ENCODE data around the gene MRGPRX2.

- TF ChIP-seq MAX (IDR thresholded peaks at IDR 0.05; ENCODE audit: insufficient read depth, insufficient read length), result no peak
- TF ChIP-seq, protein P1, sequence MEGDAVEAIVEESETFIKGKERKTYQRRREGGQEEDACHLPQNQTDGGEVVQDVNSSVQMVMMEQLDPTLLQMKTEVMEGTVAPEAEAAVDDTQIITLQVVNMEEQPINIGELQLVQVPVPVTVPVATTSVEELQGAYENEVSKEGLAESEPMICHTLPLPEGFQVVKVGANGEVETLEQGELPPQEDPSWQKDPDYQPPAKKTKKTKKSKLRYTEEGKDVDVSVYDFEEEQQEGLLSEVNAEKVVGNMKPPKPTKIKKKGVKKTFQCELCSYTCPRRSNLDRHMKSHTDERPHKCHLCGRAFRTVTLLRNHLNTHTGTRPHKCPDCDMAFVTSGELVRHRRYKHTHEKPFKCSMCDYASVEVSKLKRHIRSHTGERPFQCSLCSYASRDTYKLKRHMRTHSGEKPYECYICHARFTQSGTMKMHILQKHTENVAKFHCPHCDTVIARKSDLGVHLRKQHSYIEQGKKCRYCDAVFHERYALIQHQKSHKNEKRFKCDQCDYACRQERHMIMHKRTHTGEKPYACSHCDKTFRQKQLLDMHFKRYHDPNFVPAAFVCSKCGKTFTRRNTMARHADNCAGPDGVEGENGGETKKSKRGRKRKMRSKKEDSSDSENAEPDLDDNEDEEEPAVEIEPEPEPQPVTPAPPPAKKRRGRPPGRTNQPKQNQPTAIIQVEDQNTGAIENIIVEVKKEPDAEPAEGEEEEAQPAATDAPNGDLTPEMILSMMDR (IDR thresholded peaks at IDR 0.05; ENCODE audit: extremely low read depth in 1 of 2, insufficient read depth in 1 of 2, low read depth in 1 of 2, low read length in 2 of 2), result no peak
- peak; percentile 63 for TF ChIP-seq JUN (IDR thresholded peaks at IDR 0.05; ENCODE audit: borderline replicate concordance, insufficient read depth, insufficient read length, low read depth)
- no peak for TF ChIP-seq EZH2 (IDR thresholded peaks at IDR 0.05; ENCODE audit: borderline replicate concordance, low read depth, low read length, severe bottlenecking)
- TF ChIP-seq FOS (IDR thresholded peaks at IDR 0.05; ENCODE audit: borderline replicate concordance, insufficient read depth, low read length), result peak; percentile 51
- no peak for TF ChIP-seq MYC (IDR thresholded peaks at IDR 0.05; ENCODE audit: low read depth, low read length)
- TF ChIP-seq POLR2A (IDR thresholded peaks at IDR 0.05; ENCODE audit: low read depth, low read length), result no peak
- no peak for TF ChIP-seq POLR2AphosphoS5 (IDR thresholded peaks at IDR 0.05; ENCODE audit: insufficient read depth, low read depth, low read length)
- no peak for TF ChIP-seq GATA2 (IDR thresholded peaks at IDR 0.05; ENCODE audit: insufficient read depth, insufficient read length, low read depth, low read length)
These were observed 32.5 kb downstream of the MRGPRX2 start for GRCh38 chr11:19027829-19028595.

Data from endothelial cell of umbilical vein (primary cell).